ENCODE measurements around the gene EIF3F. TPM values are rescaled to one million over a fixed set of nuclear protein-coding genes. Genes with fewer than 3 reads are reported as not detected.

The EIF3F gene
- total RNA-seq, 1 donor from 2014 or later, result 367 TPM

- intact Hi-C loops (cut with micrococcal nuclease), result no loop called here
- no peak for DNase-seq
- Mint-ChIP-seq H3K27me3 (no peaks in the 10 kb centered on the region), H3K36me3 (ENCODE audit: low read depth) (peaks cover 29% of the 10 kb centered on the region), H3K9me3 (no peaks in the 10 kb centered on the region), H3K4me1 (no peaks in the 10 kb centered on the region), H3K27ac (no peak overlapping the region), H3K4me3 (no peak overlapping the region)
- CTCF ChIA-PET, result interaction anchor here (1.1 kb wide), 1 partner anchor 15 kb away, joined by 3 read pairs; the partner anchor contains the start of gene EIF3F
- POLR2A ChIA-PET, result no interaction called here
- no peak for TF ChIP-seq CTCF (IDR thresholded peaks at IDR 0.05)
- ATAC-seq (ENCODE audit: low read depth), result no peak
These were observed 15.5 kb downstream of the EIF3F start for GRCh38 chr11:8002676-8003075.

- Mint-ChIP-seq H3K4me1 (no peaks in the 10 kb centered on the region), H3K27me3 (no peaks in the 10 kb centered on the region), H3K36me3 (ENCODE audit: low read depth) (peaks cover 24% of the 10 kb centered on the region), H3K9me3 (no peaks in the 10 kb centered on the region), H3K27ac (no peak overlapping the region), H3K4me3 (no peak overlapping the region)
- ChIA-PET CTCF (interaction anchor here (1.1 to 6.7 kb wide), 2 partner anchors 16 to 95 kb away, joined by 3 to 86 read pairs; partner anchors contain the start of gene EIF3F), POLR2A (no interaction called here)
- no peak for TF ChIP-seq CTCF (IDR thresholded peaks at IDR 0.05)
- DNase-seq, result no peak
- intact Hi-C loops (cut with micrococcal nuclease), result no loop called here
- ATAC-seq (ENCODE audit: low read depth), result no peak
These were observed 16.1 kb downstream of the EIF3F start for GRCh38 chr11:8003187-8003586.

GRCh38 chr11:8004008-8004407 lies 16.9 kb downstream of the EIF3F start:
- CTCF ChIA-PET, result interaction anchor here (6.7 kb wide), 1 partner anchor 94 kb away, joined by 86 read pairs; no protein-coding TSS in a partner anchor
- intact Hi-C loops (cut with micrococcal nuclease), result no loop called here

GRCh38 chr11:8005556-8005955 lies 18.4 kb downstream of the EIF3F start:
- Mint-ChIP-seq H3K4me1 (no peaks in the 10 kb centered on the region), H3K36me3 (ENCODE audit: low read depth) (peaks cover 2% of the 10 kb centered on the region), H3K27me3 (peaks cover 4% of the 10 kb centered on the region), H3K4me3 (no peak overlapping the region), H3K9me3 (no peaks in the 10 kb centered on the region), H3K27ac (no peak overlapping the region)
- CTCF ChIA-PET, result interaction anchor here (0.9 to 6.7 kb wide), 6 partner anchors 14 to 910 kb away, joined by 3 to 86 read pairs (median 6); no protein-coding TSS in a partner anchor
- no peak for ATAC-seq (ENCODE audit: low read depth)
- POLR2A ChIA-PET, result no interaction called here
- no peak for TF ChIP-seq CTCF (IDR thresholded peaks at IDR 0.05)
- no peak for DNase-seq
- intact Hi-C loops (cut with micrococcal nuclease), result no loop called here

More at GRCh38 chr11:8004008-8004407, 16.9 kb downstream of the EIF3F start:
- peaks cover 15% of the 10 kb centered on the region for H3K36me3 Mint-ChIP-seq (ENCODE audit: low read depth)
- TF ChIP-seq CTCF (IDR thresholded peaks at IDR 0.05), result no peak
- ATAC-seq (ENCODE audit: low read depth) (no peak), DNase-seq (no peak)
- H3K9me3 Mint-ChIP-seq, result no peaks in the 10 kb centered on the region
- no peak overlapping the region for H3K27ac Mint-ChIP-seq
- H3K4me3 Mint-ChIP-seq, result no peak overlapping the region
- H3K27me3 Mint-ChIP-seq, result peaks cover 4% of the 10 kb centered on the region
- POLR2A ChIA-PET, result no interaction called here
- no peaks in the 10 kb centered on the region for H3K4me1 Mint-ChIP-seq

GRCh38 chr11:8006349-8006977 lies 19.3 kb downstream of the EIF3F start:
- H3K4me1 Mint-ChIP-seq, result no peaks in the 10 kb centered on the region
- no peak for DNase-seq
- TF ChIP-seq CTCF (IDR thresholded peaks at IDR 0.05), result no peak
- ChIA-PET CTCF (interaction anchor here (0.7 to 6.7 kb wide), 13 partner anchors 9 to 909 kb away, joined by 3 to 86 read pairs (median 4); partner anchors contain the start of genes EIF3F and LMO1), POLR2A (no interaction called here)
- H3K27ac Mint-ChIP-seq, result no peak overlapping the region
- no peak overlapping the region for H3K4me3 Mint-ChIP-seq
- peak; percentile 62 for ATAC-seq (ENCODE audit: low read depth)
- intact Hi-C loops (cut with micrococcal nuclease), result loop anchor here (1.0 kb wide), 2 partner anchors 86 to 93 kb away; no protein-coding TSS in a partner anchor
- H3K36me3 Mint-ChIP-seq (ENCODE audit: low read depth), result no peaks in the 10 kb centered on the region
- peaks cover 4% of the 10 kb centered on the region for H3K27me3 Mint-ChIP-seq
- no peaks in the 10 kb centered on the region for H3K9me3 Mint-ChIP-seq

All from activated B cell treated with CpG ODN at 0.5 μM for 24 hours (primary cell).